Peyer's patch (tissue), 4 donors: ENCODE data around the gene ADIPOR2.

Source experiments
- CTCF ChIP-seq, 6 experiments: fragments of 450-650 bp in 4 of 6; fragments of 200-600 bp in 2 of 6; sonication (generic) in 1 of 6; IDR thresholded peaks; one replicate each; pipeline ENCODE4 v1.5.1; 2017 to 2019; ENCODE audit warnings: antibody characterized with exemption in 6 of 6, mild to moderate bottlenecking in 3 of 6, moderate library complexity in 1 of 6
- POLR2A ChIP-seq, 2 donors: fragments of 450-650 bp; IDR thresholded peaks; one replicate each; pipeline ENCODE4 v1.5.1; 2017; ENCODE audit warnings: antibody characterized with exemption in 2 of 2, mild to moderate bottlenecking in 2 of 2, moderate library complexity in 2 of 2

GRCh38 chr12:1830981-1831963 is 140.4 kb downstream of the ADIPOR2 start:
- TF ChIP-seq POLR2A (IDR thresholded peaks at IDR 0.05) (no peak), CTCF (IDR thresholded peaks at IDR 0.05) (no peak)
